OCI-LY1 (cell line): Measurements from ENCODE around the gene CRY1.

ENCODE experiments used
- EZH2 ChIP-seq: fragments of 200-600 bp; sonication (generic), shearing (Covaris generic); IDR thresholded peaks from 2 replicates; pipeline ENCODE4 v1.8.0; 2017; ENCODE audit warnings: borderline replicate concordance, mixed run types, mild to moderate bottlenecking, antibody characterized with exemption, low read length, moderate library complexity, mixed read lengths
- TF ChIP-seq, protein P1 (sequence below): fragments of 200-600 bp; sonication (generic), shearing (Covaris generic); IDR thresholded peaks from 2 replicates; pipeline ENCODE4 v1.5.1; 2017; ENCODE audit warnings: mild to moderate bottlenecking, antibody characterized with exemption, low read length, moderate library complexity, mixed read lengths

GRCh38 chr12:106960443-106960842 lies 132.9 kb downstream of the CRY1 start:
- TF ChIP-seq, protein P1, sequence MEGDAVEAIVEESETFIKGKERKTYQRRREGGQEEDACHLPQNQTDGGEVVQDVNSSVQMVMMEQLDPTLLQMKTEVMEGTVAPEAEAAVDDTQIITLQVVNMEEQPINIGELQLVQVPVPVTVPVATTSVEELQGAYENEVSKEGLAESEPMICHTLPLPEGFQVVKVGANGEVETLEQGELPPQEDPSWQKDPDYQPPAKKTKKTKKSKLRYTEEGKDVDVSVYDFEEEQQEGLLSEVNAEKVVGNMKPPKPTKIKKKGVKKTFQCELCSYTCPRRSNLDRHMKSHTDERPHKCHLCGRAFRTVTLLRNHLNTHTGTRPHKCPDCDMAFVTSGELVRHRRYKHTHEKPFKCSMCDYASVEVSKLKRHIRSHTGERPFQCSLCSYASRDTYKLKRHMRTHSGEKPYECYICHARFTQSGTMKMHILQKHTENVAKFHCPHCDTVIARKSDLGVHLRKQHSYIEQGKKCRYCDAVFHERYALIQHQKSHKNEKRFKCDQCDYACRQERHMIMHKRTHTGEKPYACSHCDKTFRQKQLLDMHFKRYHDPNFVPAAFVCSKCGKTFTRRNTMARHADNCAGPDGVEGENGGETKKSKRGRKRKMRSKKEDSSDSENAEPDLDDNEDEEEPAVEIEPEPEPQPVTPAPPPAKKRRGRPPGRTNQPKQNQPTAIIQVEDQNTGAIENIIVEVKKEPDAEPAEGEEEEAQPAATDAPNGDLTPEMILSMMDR: no peak
- no peak for TF ChIP-seq EZH2
